Measurements from ENCODE around the gene VPS26B. TPM values are rescaled to one million over a fixed set of nuclear protein-coding genes. Genes with fewer than 3 reads are reported as not detected.

Gene VPS26B
- total and polyA plus RNA-seq, 2 experiments from 2014 or later = 10.1 to 29.1 TPM

GRCh38 chr11:134291196-134291595, 66.7 kb downstream of the VPS26B start:
- Mint-ChIP-seq H3K27ac (no peak overlapping the region), H3K9me3 (no peaks in the 10 kb centered on the region), H3K4me3 (no peak overlapping the region), H3K36me3 (ENCODE audit: low read depth) (peaks cover 68% of the 10 kb centered on the region), H3K4me1 (peaks cover 25% of the 10 kb centered on the region), H3K27me3 (ENCODE audit: insufficient read depth, low read depth, poor library complexity) (peaks cover 9% of the 10 kb centered on the region)
- Histone ChIP-seq H2AFZ (no peak overlapping the region), H3K27me3 (ENCODE audit: insufficient read depth) (no peaks in the 10 kb centered on the region), H4K20me1 (replicated peaks; ENCODE audit: insufficient read depth) (no peaks in the 10 kb centered on the region), H3K27ac (ENCODE audit: low read depth) (no peak overlapping the region), H3K9me2 (ENCODE audit: insufficient read depth) (no peaks in the 10 kb centered on the region), H3K79me2 (replicated peaks; ENCODE audit: insufficient read depth) (no peaks in the 10 kb centered on the region), H3F3A (replicated peaks; ENCODE audit: low read depth) (no peaks in the 10 kb centered on the region), H3K36me3 (ENCODE audit: insufficient read depth) (peaks cover 18% of the 10 kb centered on the region), H3K4me2 (no peak overlapping the region), H3K4me3 (no peak overlapping the region), H3K4me1 (ENCODE audit: insufficient read depth) (0 out of 2 replicates have a peak, but pooled peaks cover 6% of the 10 kb centered on the region)
- DNase-seq (ENCODE audit: low spot score) (no peak), ATAC-seq (no peak)
- TF ChIP-seq ZNF114 (CRISPR knock-in tag; IDR thresholded peaks at IDR 0.05) = no peak
- TF ChIP-seq NANOG (IDR thresholded peaks at IDR 0.05; ENCODE audit: borderline replicate concordance) = no peak
- TF ChIP-seq EZH2 (IDR thresholded peaks at IDR 0.05; ENCODE audit: low read depth, unreplicated experiment) = no peak
- no peak for TF ChIP-seq REST (IDR thresholded peaks at IDR 0.05; ENCODE audit: unreplicated experiment)
- TF ChIP-seq, protein P1, sequence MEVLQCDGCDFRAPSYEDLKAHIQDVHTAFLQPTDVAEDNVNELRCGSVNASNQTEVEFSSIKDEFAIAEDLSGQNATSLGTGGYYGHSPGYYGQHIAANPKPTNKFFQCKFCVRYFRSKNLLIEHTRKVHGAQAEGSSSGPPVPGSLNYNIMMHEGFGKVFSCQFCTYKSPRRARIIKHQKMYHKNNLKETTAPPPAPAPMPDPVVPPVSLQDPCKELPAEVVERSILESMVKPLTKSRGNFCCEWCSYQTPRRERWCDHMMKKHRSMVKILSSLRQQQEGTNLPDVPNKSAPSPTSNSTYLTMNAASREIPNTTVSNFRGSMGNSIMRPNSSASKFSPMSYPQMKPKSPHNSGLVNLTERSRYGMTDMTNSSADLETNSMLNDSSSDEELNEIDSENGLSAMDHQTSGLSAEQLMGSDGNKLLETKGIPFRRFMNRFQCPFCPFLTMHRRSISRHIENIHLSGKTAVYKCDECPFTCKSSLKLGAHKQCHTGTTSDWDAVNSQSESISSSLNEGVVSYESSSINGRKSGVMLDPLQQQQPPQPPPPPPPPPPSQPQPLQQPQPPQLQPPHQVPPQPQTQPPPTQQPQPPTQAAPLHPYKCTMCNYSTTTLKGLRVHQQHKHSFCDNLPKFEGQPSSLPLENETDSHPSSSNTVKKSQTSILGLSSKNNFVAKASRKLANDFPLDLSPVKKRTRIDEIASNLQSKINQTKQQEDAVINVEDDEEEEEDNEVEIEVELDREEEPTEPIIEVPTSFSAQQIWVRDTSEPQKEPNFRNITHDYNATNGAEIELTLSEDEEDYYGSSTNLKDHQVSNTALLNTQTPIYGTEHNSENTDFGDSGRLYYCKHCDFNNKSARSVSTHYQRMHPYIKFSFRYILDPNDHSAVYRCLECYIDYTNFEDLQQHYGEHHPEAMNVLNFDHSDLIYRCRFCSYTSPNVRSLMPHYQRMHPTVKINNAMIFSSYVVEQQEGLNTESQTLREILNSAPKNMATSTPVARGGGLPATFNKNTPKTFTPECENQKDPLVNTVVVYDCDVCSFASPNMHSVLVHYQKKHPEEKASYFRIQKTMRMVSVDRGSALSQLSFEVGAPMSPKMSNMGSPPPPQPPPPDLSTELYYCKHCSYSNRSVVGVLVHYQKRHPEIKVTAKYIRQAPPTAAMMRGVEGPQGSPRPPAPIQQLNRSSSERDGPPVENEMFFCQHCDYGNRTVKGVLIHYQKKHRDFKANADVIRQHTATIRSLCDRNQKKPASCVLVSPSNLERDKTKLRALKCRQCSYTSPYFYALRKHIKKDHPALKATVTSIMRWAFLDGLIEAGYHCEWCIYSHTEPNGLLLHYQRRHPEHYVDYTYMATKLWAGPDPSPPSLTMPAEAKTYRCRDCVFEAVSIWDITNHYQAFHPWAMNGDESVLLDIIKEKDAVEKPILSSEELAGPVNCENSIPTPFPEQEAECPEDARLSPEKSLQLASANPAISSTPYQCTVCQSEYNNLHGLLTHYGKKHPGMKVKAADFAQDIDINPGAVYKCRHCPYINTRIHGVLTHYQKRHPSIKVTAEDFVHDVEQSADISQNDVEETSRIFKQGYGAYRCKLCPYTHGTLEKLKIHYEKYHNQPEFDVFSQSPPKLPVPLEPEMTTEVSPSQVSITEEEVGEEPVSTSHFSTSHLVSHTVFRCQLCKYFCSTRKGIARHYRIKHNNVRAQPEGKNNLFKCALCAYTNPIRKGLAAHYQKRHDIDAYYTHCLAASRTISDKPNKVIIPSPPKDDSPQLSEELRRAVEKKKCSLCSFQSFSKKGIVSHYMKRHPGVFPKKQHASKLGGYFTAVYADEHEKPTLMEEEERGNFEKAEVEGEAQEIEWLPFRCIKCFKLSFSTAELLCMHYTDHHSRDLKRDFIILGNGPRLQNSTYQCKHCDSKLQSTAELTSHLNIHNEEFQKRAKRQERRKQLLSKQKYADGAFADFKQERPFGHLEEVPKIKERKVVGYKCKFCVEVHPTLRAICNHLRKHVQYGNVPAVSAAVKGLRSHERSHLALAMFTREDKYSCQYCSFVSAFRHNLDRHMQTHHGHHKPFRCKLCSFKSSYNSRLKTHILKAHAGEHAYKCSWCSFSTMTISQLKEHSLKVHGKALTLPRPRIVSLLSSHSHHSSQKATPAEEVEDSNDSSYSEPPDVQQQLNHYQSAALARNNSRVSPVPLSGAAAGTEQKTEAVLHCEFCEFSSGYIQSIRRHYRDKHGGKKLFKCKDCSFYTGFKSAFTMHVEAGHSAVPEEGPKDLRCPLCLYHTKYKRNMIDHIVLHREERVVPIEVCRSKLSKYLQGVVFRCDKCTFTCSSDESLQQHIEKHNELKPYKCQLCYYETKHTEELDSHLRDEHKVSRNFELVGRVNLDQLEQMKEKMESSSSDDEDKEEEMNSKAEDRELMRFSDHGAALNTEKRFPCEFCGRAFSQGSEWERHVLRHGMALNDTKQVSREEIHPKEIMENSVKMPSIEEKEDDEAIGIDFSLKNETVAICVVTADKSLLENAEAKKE (CRISPR knock-in tag; IDR thresholded peaks at IDR 0.05) = no peak
- TF ChIP-seq STAT1 (IDR thresholded peaks at IDR 0.05; ENCODE audit: unreplicated experiment) = no peak
